Measurements from ENCODE around the gene PTPRM.

DNA sequence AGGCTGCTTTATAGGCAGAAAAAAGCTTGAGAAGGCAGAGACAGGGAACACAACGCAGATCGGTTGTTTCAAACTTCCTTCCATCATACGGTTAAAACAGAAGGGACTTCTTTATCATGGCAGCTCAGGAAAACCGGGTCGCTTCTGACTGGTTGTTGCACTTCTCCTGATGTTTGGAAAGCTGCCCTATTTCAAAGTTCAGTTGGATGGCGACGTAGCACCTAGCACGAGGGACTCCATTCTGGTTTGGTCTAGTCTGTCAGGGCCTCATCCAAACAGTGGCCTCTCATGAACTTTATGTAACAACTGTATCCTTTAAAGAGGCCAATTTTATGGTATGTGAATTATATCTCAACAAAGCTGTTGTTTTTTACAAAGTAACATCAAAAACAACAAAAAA is 832.0 kb downstream of the PTPRM start:
- TF ChIP-seq, protein P1, sequence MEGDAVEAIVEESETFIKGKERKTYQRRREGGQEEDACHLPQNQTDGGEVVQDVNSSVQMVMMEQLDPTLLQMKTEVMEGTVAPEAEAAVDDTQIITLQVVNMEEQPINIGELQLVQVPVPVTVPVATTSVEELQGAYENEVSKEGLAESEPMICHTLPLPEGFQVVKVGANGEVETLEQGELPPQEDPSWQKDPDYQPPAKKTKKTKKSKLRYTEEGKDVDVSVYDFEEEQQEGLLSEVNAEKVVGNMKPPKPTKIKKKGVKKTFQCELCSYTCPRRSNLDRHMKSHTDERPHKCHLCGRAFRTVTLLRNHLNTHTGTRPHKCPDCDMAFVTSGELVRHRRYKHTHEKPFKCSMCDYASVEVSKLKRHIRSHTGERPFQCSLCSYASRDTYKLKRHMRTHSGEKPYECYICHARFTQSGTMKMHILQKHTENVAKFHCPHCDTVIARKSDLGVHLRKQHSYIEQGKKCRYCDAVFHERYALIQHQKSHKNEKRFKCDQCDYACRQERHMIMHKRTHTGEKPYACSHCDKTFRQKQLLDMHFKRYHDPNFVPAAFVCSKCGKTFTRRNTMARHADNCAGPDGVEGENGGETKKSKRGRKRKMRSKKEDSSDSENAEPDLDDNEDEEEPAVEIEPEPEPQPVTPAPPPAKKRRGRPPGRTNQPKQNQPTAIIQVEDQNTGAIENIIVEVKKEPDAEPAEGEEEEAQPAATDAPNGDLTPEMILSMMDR (IDR thresholded peaks at IDR 0.05), result no peak
- no peak for TF ChIP-seq POLR2AphosphoS5 (IDR thresholded peaks at IDR 0.05)
- TF ChIP-seq POLR2A (IDR thresholded peaks at IDR 0.05), result no peak

Measured in sigmoid colon (tissue), 4 donors.